T-helper 1 cell (primary cell): ENCODE measurements around the gene OCRL.

Experiments
- DNase-seq, 5 donors: peaks; one replicate each; pipeline ENCODE4 v3.0.0-alpha.2; 2012 to 2020
- total RNA-seq, 4 donors: gene quantifications; one replicate each; lab custom pipeline; 2026; lab: John Stamatoyannopoulos, UW

OCRL gene
- 4.0 to 11.2 (median 8.2) reads per million in 4 donors for total RNA-seq

DNA sequence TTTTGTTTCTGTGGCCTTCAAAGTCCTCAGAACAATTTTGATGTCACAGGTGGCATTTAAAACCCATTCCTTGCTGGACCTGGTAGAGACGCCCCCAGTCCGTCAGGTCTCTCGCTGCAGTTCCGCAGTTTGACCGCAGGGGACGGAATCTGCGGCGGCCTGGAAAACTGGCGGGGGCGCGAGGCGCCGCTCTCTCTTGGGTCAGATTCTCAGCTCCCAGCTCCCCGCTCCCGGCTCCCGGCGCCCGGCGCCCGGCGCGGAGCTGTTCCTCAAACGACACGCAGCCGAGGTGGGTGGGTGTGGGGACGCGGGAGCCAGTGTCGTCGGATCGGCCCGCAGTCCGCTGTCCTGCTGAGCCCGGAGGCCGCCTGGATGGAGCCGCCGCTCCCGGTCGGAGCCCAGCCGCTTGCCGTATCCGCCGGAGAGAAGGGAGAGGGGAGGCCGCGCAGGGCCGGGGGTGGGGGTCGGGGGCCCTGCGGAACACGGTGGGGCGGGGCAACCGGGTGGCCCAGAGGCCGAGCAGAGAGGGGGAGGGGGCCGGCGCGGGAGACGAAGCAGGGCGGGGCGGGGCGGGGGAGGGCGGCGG is at the start of gene OCRL:
OCRL (plus strand) TSS at position 192 of the 586 bp plus-strand sequence; CDS start at position 373, 181 bp downstream.
- DNase-seq, result peak in 3 of 5 donors; percentile 26 to 46 (median 32)

DNA sequence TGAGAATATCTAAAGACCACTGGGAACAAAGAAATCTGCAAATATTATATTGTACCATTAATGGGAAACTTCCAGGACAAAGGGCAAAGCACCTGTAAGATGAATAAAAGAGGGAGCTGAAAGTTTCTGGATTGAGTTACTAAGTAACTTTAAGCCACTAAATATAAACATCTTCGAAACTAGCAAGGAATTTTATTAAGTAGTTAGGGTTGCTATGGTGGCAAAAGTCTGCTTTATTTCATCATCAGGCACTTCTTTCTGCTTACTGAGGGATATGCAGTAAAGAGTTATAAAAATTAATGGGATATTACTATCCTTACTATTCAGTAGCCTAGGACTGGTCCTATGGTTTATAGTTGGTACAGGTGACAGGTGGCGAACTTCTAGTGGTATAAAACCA is 49.7 kb upstream of the OCRL start:
- DNase-seq, result no peak

DNA sequence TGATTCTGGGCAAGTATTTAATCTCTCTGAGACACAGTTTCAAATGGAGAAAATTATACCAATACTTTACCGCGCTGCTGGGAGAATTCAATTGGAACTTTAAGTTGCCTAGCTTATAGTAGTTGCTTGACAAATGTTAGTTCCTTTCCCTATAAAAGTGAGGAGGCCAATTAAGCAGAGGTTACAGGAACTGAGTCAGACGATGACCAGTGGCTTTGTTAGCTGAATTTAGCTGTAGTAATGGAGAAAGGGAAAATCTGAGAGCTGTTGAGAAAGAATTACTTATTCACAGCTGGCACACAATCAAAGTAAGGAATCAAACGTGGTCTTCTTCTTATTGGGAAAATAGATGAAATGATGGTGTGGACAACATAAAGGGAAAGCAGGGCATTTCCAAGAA is 46.4 kb upstream of the OCRL start:
- DNase-seq, result no peak

DNA sequence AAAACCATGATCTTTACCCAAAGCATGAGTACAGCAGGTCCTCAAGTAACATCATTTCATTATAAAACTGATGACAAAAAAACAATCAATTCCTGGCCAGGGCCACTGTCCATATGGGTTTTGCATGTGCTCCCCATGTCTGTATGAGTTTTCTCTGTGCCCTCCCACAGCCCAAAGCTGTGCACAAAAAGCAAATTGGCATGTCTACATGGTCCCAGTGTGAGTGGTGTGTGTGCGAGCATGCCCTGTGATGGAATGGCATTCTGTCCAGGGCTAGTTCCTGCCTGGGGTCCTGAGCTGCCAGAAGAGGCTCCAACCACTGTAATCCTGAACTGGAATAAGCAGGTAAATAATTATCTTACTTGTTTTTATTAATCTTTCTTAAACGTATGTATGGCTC is 45.2 kb upstream of the OCRL start:
- DNase-seq, result no peak

DNA sequence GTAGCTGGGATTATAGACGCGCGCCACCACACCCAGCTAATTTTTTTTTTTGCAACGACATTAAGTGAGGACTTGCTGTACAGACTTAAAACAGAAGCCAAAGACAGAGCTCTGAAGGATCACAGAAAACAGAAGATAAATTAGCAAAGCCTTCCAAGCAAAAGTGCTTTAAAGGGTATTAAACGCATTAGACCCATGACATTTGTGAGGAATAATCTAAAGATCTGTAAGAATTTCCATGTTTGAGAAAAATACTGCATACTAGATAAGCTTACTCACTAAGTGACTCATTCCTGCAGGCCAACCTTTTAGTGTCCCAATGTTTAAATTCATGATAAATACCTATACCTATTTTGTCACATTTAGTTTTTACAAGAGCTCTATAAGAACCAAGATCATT is 44.2 kb upstream of the OCRL start:
- no peak for DNase-seq

DNA sequence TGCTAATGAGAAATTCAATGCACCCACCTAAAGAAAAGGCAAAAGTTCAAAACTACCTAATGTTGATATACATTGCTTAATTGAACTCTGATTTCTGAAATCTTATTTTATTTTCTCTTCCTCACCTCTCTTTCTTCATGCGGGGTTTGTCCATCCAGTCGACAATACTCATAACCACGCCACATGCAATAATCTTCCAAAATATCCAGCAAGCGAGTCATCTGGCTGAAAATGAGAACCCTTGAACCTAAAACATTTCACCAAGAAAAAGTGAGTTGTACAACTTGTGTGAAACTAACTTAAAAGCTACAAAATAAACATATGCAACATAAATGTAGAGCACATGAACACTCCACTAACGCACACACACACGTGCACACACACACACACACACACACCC is 43.4 kb upstream of the OCRL start:
- no peak for DNase-seq

DNA sequence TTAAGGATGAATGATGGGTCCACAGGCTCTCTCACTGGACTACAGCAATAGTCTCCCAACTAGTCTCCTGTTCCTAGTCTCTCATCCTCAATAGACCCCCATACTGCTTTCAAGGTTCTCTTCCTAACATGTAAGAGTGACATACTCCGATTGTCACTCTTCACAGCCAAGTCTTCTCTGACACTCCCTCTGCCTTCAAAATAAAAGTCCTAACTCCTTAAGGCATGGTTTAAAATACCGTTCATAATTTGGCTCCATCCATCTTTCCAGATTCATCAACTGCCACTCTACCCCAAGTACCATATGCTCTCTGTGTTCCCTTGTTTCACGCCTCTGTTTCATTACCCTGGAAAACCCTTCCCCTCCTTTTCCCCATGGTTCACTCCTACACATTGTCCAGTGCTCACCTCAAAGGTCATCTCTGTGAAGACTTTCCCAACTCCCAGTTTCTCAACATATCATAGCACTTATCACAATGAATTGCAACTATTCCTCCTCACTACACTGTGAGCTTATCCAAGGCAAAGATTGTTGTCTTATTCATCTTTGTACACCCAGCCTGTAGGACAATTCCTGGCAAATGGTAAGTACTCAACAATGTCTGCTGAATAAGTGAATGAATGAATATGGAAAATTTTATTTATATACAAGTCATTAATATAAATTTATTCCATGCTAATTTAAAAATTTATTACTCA is 42.8 kb upstream of the OCRL start:
- no peak for DNase-seq

DNA sequence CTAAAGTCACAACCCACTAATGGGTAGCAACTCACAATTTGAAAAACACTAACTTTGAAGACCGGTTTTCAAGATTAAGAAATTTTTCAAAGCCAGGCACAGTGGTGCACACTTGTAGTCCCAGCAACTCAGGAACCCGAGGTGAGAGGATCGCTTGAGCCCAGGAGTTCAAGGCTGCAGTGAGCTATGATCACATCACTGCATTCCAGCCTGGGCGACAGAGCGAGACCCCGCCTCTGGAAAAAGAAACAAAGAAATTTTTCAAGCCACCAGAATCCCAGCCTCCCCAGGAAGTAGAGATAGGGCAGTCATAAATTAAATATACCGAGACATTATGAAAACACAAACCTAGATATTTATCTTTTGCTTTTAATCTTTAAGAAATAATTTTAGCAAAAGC is 29.7 kb upstream of the OCRL start:
- DNase-seq, result no peak

DNA sequence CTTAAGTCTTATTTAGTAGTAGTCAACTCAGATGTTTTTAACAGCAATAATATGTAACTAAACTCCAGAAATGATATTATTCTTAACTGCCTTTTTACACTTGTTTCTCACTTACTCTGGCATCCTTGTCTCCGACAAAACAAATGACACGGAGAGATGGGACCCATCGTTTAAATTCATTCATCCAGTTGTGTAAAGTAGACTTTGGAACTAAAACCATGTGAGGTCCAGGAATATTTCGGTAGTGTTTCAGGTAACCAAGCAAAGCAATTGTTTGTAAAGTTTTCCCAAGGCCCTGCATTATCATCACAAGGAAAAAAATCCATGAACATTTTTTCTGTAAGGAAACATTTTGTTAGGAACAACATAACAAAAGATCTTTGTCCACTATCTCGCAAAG is 28.4 kb upstream of the OCRL start:
- DNase-seq, result no peak

DNA sequence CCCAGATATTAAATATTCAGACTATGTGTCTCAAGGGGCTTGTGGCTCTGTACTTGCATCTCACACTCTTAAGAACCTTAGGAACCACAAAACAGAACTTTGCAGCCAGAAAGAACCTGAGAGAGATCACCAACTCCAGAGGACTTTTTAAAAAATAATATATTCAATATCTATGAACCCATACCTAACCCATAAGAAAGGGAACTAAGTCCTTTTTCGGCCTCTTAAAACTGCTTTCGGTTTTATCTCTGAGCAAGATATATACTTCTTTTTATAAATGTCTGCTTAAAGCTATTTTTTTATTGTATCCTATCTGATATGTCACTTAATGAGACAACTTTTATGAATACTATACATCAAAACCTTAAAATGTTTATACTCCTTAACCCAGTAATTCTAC is 27.6 kb upstream of the OCRL start:
- DNase-seq, result no peak

DNA sequence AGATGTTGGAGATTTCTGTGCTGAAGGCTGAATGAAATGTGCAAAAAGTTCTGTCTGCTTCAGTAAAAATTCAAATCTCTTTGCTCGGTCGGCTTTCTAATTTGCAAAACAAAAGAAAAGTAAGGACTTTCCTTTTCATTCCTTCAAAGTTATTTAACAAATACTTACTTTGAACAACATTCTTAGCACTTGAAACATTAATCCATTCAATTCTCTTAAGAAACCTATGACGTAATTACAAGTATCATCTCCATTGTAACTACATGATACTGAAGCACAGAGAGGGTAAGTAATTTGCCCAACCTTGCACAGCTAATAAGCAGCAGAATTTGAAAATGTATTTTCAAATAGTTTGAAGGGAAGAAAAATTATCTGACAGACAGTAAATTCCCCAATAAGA is 23.7 kb upstream of the OCRL start:
- no peak for DNase-seq

DNA sequence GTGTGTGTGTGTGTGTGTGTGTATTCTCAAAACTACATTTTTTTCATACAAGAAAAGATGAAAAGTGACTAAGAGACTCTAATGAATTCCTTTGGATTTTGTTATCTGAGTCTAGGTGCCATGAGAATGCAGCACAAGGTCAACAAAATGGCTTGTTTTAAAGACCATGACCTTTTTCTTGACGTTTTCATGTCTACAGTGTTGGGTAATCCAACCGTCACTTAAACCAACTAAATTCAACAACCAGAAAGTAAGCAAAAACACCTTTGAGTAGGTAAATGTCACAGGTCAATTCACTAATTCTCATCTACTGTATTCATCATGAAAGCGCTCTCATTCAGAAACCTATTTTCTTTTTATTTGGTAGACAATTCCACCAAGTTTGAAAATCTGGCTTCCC is 19.9 kb upstream of the OCRL start:
- DNase-seq, result no peak

DNA sequence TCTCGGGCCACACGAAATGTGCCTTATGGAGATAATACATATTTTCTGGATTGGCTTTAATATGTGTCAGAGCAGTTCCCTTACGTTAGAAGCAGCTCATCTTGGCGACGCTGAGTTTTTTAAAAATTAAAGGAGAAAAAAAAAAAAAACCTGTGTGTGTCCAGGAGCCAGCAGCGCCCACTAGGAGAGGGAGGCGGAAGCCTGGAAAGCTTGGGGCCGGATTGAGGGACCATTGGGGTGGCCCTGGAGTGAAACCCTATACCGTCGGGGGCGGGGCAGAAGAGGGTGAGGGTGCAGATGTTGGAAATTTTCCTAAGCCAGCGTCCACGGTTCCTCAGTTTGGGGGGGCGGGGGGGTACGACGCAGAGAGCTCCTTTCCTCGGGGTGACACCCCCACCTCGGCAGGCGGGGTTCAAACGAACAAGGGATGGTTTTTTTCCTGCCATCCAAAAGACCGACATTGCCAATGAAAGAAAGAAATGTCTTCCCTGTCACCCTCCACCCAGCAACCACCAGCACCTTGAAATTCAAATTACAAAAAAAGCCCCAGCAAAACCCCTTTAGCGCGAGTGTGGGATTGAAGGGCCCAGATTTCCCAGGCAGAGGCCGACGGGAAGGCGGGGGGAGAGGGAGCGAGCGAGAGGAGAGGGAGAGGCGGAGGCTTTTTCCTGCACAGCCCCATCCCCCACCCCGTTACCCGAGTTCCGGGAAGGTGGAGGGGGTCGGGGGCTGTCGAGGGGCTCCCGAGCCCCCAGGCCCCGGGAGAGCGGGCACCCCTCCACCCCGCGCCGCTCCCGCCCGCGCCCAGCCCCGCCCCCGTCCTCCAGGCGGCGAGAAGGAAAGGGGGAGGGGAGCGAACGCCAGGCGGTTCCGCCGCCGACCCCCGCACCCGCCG is 17.6 kb upstream of the OCRL start:
- DNase-seq, result no peak

DNA sequence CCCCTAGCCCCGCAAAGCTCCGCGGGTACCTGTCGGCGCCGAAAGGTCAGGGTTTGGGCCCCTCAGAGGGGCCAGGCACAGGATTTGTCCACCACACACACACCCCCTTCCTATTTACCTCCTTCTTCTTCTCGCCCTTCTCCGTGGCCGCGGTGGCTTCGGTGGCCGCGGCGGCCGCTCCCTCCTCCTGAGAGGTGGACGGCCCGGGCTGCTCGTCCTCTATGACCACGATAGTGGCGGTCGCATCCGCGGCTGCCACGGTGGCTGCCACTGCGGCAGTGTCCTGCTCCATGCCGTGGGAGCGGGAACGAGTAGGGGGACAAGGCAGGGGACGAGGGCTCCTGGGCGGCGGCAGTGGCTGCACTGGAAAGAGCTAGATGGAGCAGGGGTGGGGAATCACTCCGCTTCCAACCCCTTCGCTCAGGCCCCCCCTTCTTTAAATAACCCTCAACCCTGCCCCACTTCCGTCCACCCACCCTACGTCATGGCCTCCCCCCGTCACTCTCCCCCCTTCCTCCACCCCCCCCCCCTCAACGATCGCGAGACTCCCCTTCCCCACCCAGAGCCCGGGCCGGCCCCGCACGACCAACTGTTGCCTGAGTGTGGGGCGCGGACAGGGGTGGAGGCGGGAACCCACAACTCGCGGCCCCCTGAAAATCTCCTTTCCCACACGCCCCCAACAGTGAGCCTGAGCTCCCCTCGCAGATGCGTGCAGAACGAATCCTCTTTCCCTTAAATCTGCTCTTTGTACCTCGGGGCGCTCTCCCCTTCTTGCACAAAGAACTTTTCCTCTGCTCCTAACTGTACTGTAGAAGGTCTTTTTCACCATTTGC is 16.8 kb upstream of the OCRL start, which contains the start of gene SMARCA1:
SMARCA1 (minus strand) TSS at position 412 of the 833 bp plus-strand sequence; CDS start at position 292, 120 bp downstream.
- DNase-seq, result peak in 1 of 5 donors; percentile 7

DNA sequence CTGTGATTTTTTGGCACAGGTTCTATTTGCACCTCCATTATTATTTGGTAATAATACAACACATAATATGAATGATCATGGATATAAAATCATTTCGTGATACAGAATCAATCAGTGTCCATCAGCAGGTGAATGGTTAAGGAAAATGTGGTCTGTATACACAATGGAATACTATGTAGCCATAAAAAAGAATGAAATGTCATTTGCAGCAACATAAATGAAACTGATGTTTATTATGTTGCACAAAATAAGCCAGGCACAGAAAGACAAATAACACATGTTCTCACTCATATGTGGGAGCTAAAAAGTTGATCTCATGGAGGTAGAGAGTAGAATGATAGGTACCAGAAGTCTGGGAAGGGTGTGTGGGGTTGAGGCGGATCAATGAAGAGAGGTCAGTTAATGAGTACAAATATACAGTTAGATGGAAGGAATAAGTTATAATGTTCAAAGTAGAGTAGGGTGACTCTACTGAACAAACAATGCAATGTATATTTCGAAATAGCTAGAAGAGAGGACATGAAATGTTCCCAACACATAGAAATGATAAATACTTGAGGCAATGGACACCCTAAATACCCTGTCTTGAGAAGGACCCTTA is 15.7 kb upstream of the OCRL start:
- DNase-seq, result no peak

DNA sequence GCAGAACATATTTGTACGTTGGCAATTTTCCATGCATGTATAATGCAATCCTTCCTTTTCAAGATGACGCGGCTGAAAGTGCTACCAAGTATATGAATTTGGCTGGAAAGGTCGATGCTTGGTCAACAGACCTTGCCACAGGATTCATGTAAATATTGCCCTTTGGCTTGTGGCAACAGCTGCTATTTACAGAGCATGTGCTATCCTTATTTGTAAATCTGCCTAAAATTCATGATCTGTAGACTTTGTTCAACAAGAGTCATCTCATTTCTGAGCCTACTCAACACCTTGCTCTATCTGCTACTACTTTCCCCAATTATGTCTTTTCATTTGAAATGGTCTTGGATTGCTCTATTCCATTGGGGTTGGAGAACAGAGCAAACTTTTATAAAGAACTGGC is 14.9 kb upstream of the OCRL start:
- DNase-seq, result no peak

DNA sequence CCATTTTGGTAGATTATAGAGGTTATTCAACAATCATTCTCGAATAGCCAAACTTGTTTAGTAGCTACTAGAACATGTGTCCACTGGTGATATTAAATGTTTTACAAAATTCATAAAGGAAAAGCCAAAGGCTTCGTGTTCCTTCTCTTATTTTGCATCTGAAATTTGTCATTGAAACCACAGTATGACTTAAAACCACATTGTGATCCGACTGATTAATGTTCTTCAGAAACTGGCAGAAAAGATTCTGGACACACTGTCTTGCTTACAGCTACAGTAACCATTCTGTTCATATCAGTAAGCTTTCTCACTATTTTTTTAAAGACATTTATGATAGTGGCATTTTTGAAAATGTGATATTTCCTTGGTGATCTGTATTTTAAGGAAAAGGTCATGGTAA is 14.2 kb upstream of the OCRL start:
- no peak for DNase-seq

DNA sequence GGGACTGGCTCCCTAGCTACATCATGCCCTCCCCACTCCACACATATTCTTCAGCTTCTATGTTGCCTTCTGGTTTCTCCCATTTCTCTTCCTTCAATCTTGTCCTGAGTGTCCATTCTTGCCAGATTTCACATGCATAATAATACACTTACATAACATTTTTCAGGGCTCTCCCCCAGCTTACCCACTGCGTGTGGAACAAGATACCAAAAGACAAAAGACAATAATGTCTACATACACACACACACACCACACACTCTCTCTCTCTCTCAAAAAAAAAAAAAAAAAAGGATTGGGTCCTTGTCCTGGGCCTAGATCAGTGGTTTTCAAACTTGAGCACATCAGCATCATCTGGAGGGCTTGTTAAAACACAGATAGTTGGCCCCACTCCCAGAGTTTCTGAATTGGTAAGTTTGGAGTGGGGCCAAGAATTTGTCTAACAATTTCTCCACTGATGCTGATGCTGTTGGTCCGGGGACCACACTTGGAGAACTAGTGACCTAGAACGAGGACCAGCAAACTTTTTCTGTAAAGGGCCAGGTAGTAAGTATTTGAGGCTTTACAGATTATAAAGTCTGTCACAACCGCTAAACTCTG is 10.3 kb upstream of the OCRL start:
- DNase-seq, result no peak

DNA sequence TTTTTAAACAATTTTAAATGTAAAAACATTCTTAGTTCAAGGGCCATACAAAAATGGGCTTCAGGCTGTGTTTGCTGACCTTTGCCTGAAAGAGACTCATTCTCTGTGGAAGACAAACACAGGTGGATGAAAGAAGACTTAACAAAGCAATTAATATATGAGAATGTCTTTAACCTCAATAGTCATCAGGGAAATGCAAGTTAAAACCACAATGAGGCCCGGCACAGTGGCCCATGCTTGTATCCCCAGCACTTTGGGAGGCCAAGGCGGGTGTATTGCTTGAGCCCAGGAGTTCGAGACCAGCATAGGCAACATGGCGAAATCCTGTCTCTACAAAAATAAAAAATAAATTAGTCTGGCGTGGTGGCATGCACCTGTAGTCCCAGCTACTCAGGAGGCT is 9.6 kb upstream of the OCRL start:
- DNase-seq, result no peak

DNA sequence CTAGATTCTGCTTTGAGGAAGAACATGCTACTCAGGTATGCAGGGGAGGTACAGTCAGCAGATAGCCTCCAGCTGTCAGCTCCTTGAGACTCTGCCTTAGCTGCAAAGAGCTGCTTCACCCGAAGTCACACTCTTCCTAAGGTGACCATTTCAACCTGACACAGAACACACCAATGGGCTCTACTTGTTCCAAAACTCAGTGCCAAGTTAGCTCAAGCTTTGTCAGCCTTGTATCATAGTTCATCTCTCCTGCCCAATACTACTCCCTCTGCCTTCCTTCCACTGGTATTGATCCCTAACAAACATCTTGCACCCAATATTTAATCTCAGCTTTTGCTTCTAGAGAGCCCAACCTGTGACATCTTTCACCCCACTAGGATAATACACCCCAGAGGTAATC is 8.9 kb upstream of the OCRL start:
- no peak for DNase-seq

DNA sequence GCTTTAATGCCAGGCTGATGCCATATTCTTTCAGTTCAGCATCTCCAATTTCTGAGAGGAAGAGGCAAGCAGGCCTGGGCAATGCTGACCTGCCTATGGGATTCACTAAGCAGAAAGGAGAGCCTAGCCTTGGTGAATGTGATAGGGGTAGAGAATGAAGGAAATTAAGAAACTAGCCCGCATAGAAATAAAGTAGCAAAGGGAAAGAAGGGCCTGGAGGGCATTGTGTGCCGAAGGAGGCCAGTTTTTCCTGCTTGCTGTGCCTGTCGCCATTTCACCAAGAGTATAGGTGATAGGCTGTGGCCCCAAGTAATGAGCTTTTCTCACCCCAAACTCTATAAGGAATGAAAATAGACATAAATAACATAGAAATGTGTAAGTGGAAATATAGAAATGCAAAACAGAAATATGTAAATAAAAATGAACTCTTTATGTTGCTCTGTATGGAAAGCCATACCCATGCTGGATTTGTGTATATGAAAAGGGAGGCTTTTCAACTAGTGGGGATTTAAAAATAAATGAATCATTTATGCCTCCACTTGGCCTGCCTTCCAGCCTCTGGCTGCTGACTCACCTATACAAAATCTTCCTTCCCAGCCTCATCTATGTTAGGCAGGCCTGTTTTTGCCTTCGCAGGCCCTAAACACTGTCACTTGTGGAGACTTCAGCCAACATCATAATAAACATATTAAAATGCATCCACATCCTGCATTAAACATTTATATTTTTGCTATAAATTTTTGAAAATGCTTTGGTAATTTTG is 5.1 kb upstream of the OCRL start:
- no peak for DNase-seq
